GM18868 (cell line): ENCODE measurements around the gene KCNMA1.
A peak's percentile ranks its signal among the peaks of the same experiment; 100 is the strongest.

ENCODE experiments used
- ATAC-seq: cut with Tn5 transposase; IDR thresholded peaks from one replicate; pipeline ENCODE4 v1.9.1; 2021; ENCODE audit warnings: mild to moderate bottlenecking, moderate library complexity; ENCODE audit not compliant: unreplicated experiment

The KCNMA1 gene

GRCh38 chr10:77176232-77176631 lies 461.4 kb downstream of the KCNMA1 start:
- ATAC-seq = no peak

GRCh38 chr10:77175631-77176222 lies 461.9 kb downstream of the KCNMA1 start:
- ATAC-seq = no peak

- ATAC-seq = peak; percentile 72
Observed at GRCh38 chr10:77173615-77174461, 463.8 kb downstream of the KCNMA1 start.

- no peak for ATAC-seq
Observed at GRCh38 chr10:77172086-77172485, 465.5 kb downstream of the KCNMA1 start.

GRCh38 chr10:77168861-77169260 lies 468.7 kb downstream of the KCNMA1 start:
- no peak for ATAC-seq

- no peak for ATAC-seq
Observed at GRCh38 chr10:77168161-77168560, 469.4 kb downstream of the KCNMA1 start.

- ATAC-seq = peak; percentile 73
Observed at GRCh38 chr10:77165445-77166208, 472.0 kb downstream of the KCNMA1 start.

GRCh38 chr10:77164616-77165311 lies 472.8 kb downstream of the KCNMA1 start:
- ATAC-seq = no peak

- peak; percentile 36 for ATAC-seq
Observed at GRCh38 chr10:77163670-77164348, 473.8 kb downstream of the KCNMA1 start.

- ATAC-seq = no peak
Observed at GRCh38 chr10:77162697-77163096, 474.9 kb downstream of the KCNMA1 start.

- no peak for ATAC-seq
Observed at GRCh38 chr10:77160679-77161078, 476.9 kb downstream of the KCNMA1 start.

GRCh38 chr10:77159538-77160110 lies 478.0 kb downstream of the KCNMA1 start:
- no peak for ATAC-seq

- ATAC-seq = no peak
Observed at GRCh38 chr10:77158666-77159065, 478.9 kb downstream of the KCNMA1 start.

- no peak for ATAC-seq
Observed at GRCh38 chr10:77157248-77158019, 480.2 kb downstream of the KCNMA1 start.

GRCh38 chr10:77156406-77156879 lies 481.2 kb downstream of the KCNMA1 start:
- ATAC-seq = no peak

GRCh38 chr10:77152256-77152655 lies 485.4 kb downstream of the KCNMA1 start:
- no peak for ATAC-seq

GRCh38 chr10:77151408-77151807 lies 486.2 kb downstream of the KCNMA1 start:
- ATAC-seq = no peak

- no peak for ATAC-seq
Observed at GRCh38 chr10:77149706-77150105, 487.9 kb downstream of the KCNMA1 start.

- ATAC-seq = no peak
Observed at GRCh38 chr10:77149001-77149400, 488.6 kb downstream of the KCNMA1 start.
